HG03521 (cell line): ENCODE measurements around the gene BMP2.
A peak's percentile ranks its signal among the peaks of the same experiment; 100 is the strongest.

Experiments used
- ATAC-seq: cut with Tn5 transposase; IDR thresholded peaks from one replicate; pipeline ENCODE4 v1.9.1; 2021; ENCODE audit warnings: mild to moderate bottlenecking, moderate library complexity; ENCODE audit not compliant: unreplicated experiment

The BMP2 gene

GRCh38 chr20:6767536-6768227 lies at the start of gene BMP2:
Gene BMP2, plus strand, starts transcription at chr20:6767686. Its CDS starts 2,441 bp downstream, at chr20:6770127.
- ATAC-seq = peak; percentile 53

GRCh38 chr20:6718662-6719368 lies 48.7 kb upstream of the BMP2 start:
- ATAC-seq = no peak

GRCh38 chr20:6719369-6719721 lies 48.1 kb upstream of the BMP2 start:
- no peak for ATAC-seq

DNA sequence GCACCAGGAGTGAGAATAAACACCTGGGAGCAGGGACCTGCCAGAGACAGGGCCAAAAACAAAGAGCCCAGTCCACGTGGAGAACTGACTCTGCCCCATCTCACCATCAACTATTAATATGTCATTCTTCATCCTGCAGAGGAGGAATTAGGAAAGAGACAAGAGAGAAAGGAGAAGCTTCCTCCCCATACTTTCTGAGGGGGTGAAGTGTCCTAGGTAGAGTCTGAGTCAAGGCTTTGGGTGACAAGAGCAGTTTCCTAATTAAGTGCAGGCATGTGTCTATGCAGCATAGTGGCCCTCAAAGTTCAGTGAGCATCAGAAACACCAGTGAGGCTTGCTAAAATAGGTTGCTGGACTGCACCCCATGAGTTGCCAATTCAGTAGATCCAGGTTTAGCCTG lies 40.7 kb upstream of the BMP2 start:
- no peak for ATAC-seq

GRCh38 chr20:6730672-6731328 lies 36.7 kb upstream of the BMP2 start:
- ATAC-seq = no peak

- no peak for ATAC-seq
These were observed 35.5 kb upstream of the BMP2 start for GRCh38 chr20:6732001-6732447.

DNA sequence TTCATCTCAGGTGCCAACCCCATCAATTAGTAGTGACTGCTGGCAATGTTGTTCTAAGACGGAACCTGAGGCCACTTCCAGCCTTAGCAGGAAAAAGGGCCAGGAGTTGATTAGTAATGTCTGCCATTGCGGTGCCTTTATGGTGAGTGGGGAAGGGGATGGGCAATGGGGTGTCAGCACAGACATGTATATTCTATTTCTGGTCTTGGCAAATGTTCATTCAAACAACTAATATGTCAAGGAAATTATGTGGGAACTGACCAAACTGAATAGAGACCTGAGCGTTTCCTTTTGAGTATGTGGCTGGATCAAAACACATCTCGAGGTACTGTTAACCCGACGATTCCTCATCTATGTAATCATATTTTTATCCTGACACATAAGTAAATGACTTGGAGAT lies 34.6 kb upstream of the BMP2 start:
- ATAC-seq = no peak

DNA sequence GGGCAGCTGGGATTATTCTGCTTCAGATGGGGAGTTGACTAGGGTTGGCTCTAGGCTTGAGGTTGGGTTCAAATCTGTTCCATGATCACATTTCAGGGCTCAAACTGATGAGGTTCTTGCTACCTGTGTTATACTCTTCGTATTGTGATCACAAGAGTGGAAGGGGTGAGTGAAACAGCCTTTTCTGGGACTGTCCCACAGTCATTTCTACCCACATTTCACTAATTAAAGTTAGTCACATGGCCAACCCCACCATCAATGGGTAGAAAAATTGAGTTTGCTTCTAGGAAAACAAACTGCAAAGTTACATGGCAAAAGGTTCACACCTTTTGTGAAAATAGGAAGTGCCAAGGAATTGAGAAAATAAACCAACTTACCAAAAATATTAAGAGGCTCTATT lies 33.5 kb upstream of the BMP2 start:
- no peak for ATAC-seq

GRCh38 chr20:6735942-6736845 lies 31.3 kb upstream of the BMP2 start:
- no peak for ATAC-seq

- no peak for ATAC-seq
These were observed 28.1 kb upstream of the BMP2 start for GRCh38 chr20:6739406-6739805.

GRCh38 chr20:6740096-6740495 lies 27.4 kb upstream of the BMP2 start:
- no peak for ATAC-seq

GRCh38 chr20:6744180-6744579 lies 23.3 kb upstream of the BMP2 start:
- no peak for ATAC-seq

- no peak for ATAC-seq
These were observed 22.7 kb upstream of the BMP2 start for GRCh38 chr20:6744805-6745204.

GRCh38 chr20:6746901-6747609 lies 20.4 kb upstream of the BMP2 start:
- ATAC-seq = no peak

- ATAC-seq = no peak
These were observed 17.0 kb upstream of the BMP2 start for GRCh38 chr20:6750438-6750837.

DNA sequence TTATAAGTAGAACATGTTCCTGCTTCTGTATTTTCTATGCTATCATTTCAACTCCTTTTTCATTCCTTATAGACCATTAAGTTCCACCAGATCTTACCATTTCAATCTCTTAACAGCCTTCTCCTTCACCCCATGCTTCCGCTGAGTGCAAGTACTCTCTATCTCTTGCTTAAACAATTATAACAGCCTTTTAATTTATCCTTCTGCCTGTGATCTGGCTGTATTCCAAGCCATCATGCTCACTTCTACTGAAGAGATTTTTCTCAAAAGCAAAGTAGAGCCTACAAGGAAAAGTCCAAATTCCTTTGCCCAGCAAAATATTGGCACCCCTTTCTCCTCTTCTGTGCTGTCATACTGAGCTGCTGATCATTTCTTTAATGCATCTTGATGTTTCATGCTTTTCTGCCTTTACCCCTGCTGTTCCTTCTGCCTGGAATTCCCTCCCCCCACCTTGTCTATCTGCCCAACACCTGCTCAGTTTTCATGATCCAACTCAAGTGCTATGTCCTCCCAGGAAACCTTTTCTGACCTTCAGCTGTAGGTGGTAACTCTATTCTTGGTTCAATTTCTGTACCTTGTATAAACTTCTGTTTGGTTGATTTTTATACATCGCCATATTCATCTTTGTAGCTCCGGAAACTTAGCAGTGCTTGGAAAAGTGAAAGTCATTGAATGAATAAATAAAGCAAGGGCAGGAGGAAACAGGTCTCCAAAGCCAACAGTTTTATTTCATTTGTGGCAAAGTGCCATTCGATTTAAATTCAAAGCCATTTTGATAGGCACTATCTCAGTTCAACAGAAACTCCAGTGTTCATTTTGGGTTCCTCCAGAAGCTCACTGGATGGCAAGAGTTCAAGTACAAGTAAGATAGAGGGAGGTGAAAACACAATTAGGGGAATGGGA lies 10.5 kb upstream of the BMP2 start:
- ATAC-seq = no peak

DNA sequence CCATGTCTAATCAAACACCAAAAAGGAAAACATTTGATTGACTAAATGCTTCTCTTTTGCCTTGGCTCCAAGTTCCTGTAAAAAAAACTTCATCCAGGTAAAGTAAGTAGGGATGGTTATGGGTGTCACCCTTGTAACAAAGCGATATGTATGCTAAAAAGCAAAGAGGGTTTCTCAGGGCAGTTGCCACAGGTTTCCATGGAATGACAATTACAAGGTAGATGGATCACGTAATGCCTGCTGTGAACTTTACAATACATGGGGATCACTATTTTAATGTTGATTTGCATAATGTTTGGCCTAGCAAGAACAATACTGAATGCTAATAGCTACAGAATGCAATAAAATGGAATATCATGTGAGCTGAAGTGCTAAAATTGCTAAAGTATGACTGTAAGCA lies 2.9 kb upstream of the BMP2 start:
- no peak for ATAC-seq

DNA sequence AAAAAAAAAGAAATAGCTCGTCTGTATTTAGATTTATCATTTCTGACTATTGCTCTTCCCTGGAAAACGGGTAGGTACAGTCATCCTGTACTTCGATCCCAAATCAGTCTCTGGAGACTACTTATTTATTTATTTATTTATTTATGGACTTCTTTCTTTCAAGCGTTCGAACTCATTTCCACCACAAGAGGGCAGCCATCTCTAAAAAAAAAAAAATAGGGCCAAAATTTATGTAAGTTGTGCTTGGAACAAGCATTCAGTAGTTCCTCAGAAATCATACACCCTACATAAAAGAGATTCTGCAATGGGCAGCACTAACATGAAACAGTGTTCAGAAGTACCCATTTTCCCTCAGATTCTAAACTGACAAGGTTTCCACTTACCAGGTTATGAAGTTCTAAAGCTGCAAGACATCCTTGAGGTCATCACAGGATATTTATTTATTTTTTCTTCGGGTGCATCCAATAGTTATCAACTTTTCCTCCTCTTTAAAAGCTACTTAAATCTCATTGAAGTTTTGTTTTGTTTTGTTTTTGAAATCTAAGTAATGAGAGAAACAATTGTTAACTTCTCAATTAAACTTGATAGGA lies 1.9 kb upstream of the BMP2 start:
- ATAC-seq = no peak

GRCh38 chr20:6766433-6766832 lies 1.1 kb upstream of the BMP2 start:
- no peak for ATAC-seq
